ENCODE results near the gene ENOX2. TPM values are rescaled to one million over a fixed set of nuclear protein-coding genes. Genes with fewer than 3 reads are reported as not detected.
"Not testable (repeated sequence)": the region's sequence is repeated elsewhere in the genome, so short reads cannot be mapped to it uniquely, and the experiment has no call there.

Gene ENOX2
- total and polyA plus RNA-seq, 2 donors (not counting 1 experiment from before 2014, with no cell fraction given) = 7.6 to 12.9 TPM

DNA sequence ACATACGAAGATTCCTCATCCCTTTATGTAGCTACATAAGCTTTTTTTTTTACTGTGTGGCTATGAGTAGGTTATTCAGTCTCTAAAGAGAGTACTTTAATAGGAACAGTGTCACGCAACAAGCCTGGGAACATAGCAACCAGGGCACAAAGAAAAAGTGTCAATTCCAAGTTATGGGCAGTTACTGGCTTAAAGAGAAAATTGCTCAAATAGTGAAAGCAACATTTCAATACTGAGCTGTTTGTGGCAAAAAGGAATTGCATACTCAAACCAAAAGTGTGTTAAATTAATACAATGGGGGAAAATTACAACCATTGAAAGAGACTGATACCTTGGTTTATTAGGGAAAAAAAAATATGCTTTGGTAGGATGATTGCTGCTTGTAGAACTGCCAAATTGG lies 41.2 kb upstream of the ENOX2 start:
- Histone ChIP-seq H4K20me1 (ENCODE audit: control insufficient read depth, extremely low read depth, insufficient read depth, low read length) (no peaks in the 10 kb centered on the region), H3K4me1 (ENCODE audit: control insufficient read depth, extremely low read depth, insufficient read depth, low read length) (no peaks in the 10 kb centered on the region), H3K27ac (ENCODE audit: insufficient read depth, low read length) (no peak overlapping the region)

DNA sequence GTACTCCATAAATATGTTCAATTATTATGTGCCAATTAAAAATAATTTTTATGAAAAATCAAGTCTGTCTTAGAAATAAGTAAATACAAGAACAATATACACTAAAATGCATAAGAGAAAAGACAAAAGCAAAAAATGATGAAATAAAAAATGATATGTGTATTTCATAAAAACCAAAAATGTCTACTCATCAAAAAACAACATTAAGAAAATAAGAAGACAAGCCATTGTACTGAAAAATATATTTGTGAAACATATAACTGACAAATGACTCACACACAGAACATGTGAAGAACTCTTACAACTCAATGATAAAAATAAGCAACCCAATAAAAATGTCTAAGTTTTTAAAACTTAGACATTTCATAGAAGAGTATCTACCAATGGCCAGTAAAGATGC lies 34.1 kb upstream of the ENOX2 start:
- no peak overlapping the region for H2AFZ ChIP-seq (ENCODE audit: low read length)
- H3K27ac ChIP-seq (ENCODE audit: insufficient read depth, low read length) = no peak overlapping the region
- no peaks in the 10 kb centered on the region for H3K79me2 ChIP-seq (ENCODE audit: control insufficient read depth, insufficient read depth, low read length)
- no peaks in the 10 kb centered on the region for H3K27me3 ChIP-seq (ENCODE audit: control insufficient read depth, insufficient read depth, low read length)
- no peaks in the 10 kb centered on the region for H3K9me3 ChIP-seq (ENCODE audit: control insufficient read depth, insufficient read depth, low read depth, low read length)
- no peak for DNase-seq (ENCODE audit: low read depth in 2 of 2)
- no peak overlapping the region for H3K4me3 ChIP-seq (replicated peaks in 1 of 4; ENCODE audit: control extremely low read depth in 1 of 4, insufficient read depth in 1 of 4, low read depth in 3 of 4, low read length in 4 of 4)
- TF ChIP-seq EZH2 (IDR thresholded peaks at IDR 0.05; ENCODE audit: low read length, missing control alignments) = no peak
- TF ChIP-seq, protein P1, sequence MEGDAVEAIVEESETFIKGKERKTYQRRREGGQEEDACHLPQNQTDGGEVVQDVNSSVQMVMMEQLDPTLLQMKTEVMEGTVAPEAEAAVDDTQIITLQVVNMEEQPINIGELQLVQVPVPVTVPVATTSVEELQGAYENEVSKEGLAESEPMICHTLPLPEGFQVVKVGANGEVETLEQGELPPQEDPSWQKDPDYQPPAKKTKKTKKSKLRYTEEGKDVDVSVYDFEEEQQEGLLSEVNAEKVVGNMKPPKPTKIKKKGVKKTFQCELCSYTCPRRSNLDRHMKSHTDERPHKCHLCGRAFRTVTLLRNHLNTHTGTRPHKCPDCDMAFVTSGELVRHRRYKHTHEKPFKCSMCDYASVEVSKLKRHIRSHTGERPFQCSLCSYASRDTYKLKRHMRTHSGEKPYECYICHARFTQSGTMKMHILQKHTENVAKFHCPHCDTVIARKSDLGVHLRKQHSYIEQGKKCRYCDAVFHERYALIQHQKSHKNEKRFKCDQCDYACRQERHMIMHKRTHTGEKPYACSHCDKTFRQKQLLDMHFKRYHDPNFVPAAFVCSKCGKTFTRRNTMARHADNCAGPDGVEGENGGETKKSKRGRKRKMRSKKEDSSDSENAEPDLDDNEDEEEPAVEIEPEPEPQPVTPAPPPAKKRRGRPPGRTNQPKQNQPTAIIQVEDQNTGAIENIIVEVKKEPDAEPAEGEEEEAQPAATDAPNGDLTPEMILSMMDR (conservative IDR thresholded peaks at IDR 0.05 in 1 of 2, IDR thresholded peaks at IDR 0.05 in 1 of 2; ENCODE audit: low read depth in 1 of 2, low read length in 2 of 2) = no peak
- H3K4me2 ChIP-seq (ENCODE audit: extremely low read depth, insufficient read depth, low read length) = no peak overlapping the region
- H3K9ac ChIP-seq (ENCODE audit: insufficient read depth, low read length) = no peak overlapping the region
- no peaks in the 10 kb centered on the region for H4K20me1 ChIP-seq (ENCODE audit: control insufficient read depth, extremely low read depth, insufficient read depth, low read length)
- H3K4me1 ChIP-seq (ENCODE audit: control insufficient read depth, extremely low read depth, insufficient read depth, low read length) = no peaks in the 10 kb centered on the region
- H3K36me3 ChIP-seq (ENCODE audit: control insufficient read depth, insufficient read depth, low read length) = no peaks in the 10 kb centered on the region

More for the DNA sequence above, 41.2 kb upstream of the ENOX2 start:
- no peaks in the 10 kb centered on the region for H3K79me2 ChIP-seq (ENCODE audit: control insufficient read depth, insufficient read depth, low read length)
- H3K4me3 ChIP-seq (replicated peaks in 1 of 4; ENCODE audit: control extremely low read depth in 1 of 4, insufficient read depth in 1 of 4, low read depth in 3 of 4, low read length in 4 of 4) = no peak overlapping the region
- no peaks in the 10 kb centered on the region for H3K9me3 ChIP-seq (ENCODE audit: control insufficient read depth, insufficient read depth, low read depth, low read length)
- H3K4me2 ChIP-seq (ENCODE audit: extremely low read depth, insufficient read depth, low read length) = no peak overlapping the region
- no peak for TF ChIP-seq EZH2 (IDR thresholded peaks at IDR 0.05; ENCODE audit: low read length, missing control alignments)
- TF ChIP-seq, protein P1 (conservative IDR thresholded peaks at IDR 0.05 in 1 of 2, IDR thresholded peaks at IDR 0.05 in 1 of 2; ENCODE audit: low read depth in 1 of 2, low read length in 2 of 2) = no peak
- no peaks in the 10 kb centered on the region for H3K27me3 ChIP-seq (ENCODE audit: control insufficient read depth, insufficient read depth, low read length)
- no peaks in the 10 kb centered on the region for H3K36me3 ChIP-seq (ENCODE audit: control insufficient read depth, insufficient read depth, low read length)
- no peak for DNase-seq (ENCODE audit: low read depth in 2 of 2)
- no peak overlapping the region for H3K9ac ChIP-seq (ENCODE audit: insufficient read depth, low read length)
- H2AFZ ChIP-seq (ENCODE audit: low read length) = no peak overlapping the region

DNA sequence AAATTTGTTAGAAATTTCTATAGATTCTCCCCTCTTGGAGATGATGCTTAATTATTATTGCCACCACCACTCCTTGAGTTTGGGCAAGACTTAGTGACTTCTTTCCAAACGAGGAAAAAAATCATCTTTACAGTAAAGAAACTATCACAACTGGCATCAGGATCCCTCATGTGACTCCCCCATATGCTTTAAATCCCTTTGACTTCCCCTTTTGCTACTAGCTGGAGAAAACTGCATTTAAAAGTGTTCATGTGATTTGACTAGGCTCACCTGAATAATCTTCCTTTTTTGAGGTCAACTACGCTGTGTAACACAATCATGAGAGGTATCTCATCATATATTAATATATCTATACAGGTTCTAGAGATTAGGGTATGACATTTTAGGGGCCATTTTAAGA lies 30.3 kb upstream of the ENOX2 start:
- H3K4me1 ChIP-seq (ENCODE audit: control insufficient read depth, extremely low read depth, insufficient read depth, low read length) = no peaks in the 10 kb centered on the region
- H3K79me2 ChIP-seq (ENCODE audit: control insufficient read depth, insufficient read depth, low read length) = no peaks in the 10 kb centered on the region
- no peaks in the 10 kb centered on the region for H4K20me1 ChIP-seq (ENCODE audit: control insufficient read depth, extremely low read depth, insufficient read depth, low read length)

DNA sequence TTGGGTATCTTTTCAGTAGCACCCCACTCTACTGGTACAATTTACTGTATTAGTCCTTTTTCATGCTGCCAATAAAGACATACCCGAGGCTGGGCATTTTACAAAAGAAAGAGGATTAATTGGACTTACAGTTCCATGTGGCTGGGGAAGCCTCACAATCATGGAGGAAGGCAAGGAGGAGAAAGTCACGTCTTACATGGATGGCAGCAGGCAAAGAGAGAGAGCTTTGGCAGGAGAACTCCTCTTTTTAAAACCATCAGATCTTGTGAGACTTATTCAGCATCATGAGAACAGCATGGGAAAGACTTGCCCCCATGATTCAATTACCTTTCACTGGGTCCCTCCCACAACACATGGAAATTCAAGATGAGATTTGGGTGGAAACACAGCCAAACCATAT lies 17.4 kb upstream of the ENOX2 start:
- not testable (repeated sequence) for H3K79me2 ChIP-seq (ENCODE audit: control insufficient read depth, insufficient read depth, low read length); H3K9ac ChIP-seq (ENCODE audit: insufficient read depth, low read length); H3K27me3 ChIP-seq (ENCODE audit: control insufficient read depth, insufficient read depth, low read length); H3K36me3 ChIP-seq (ENCODE audit: control insufficient read depth, insufficient read depth, low read length); H3K4me3 ChIP-seq (replicated peaks in 1 of 4; ENCODE audit: control extremely low read depth in 1 of 4, insufficient read depth in 1 of 4, low read depth in 3 of 4, low read length in 4 of 4); H3K27ac ChIP-seq (ENCODE audit: insufficient read depth, low read length); H3K4me2 ChIP-seq (ENCODE audit: extremely low read depth, insufficient read depth, low read length); DNase-seq (ENCODE audit: low read depth in 2 of 2); H3K9me3 ChIP-seq (ENCODE audit: control insufficient read depth, insufficient read depth, low read depth, low read length); H3K4me1 ChIP-seq (ENCODE audit: control insufficient read depth, extremely low read depth, insufficient read depth, low read length); H4K20me1 ChIP-seq (ENCODE audit: control insufficient read depth, extremely low read depth, insufficient read depth, low read length); H2AFZ ChIP-seq (ENCODE audit: low read length)

More for the DNA sequence above, 30.3 kb upstream of the ENOX2 start:
- DNase-seq (ENCODE audit: low read depth in 2 of 2) = no peak
- Histone ChIP-seq H2AFZ (ENCODE audit: low read length) (no peak overlapping the region), H3K9me3 (ENCODE audit: control insufficient read depth, insufficient read depth, low read depth, low read length) (no peaks in the 10 kb centered on the region), H3K27me3 (ENCODE audit: control insufficient read depth, insufficient read depth, low read length) (no peaks in the 10 kb centered on the region), H3K36me3 (ENCODE audit: control insufficient read depth, insufficient read depth, low read length) (no peaks in the 10 kb centered on the region), H3K27ac (ENCODE audit: insufficient read depth, low read length) (no peak overlapping the region), H3K4me2 (ENCODE audit: extremely low read depth, insufficient read depth, low read length) (no peak overlapping the region), H3K4me3 (replicated peaks in 1 of 4; ENCODE audit: control extremely low read depth in 1 of 4, insufficient read depth in 1 of 4, low read depth in 3 of 4, low read length in 4 of 4) (no peak overlapping the region), H3K9ac (ENCODE audit: insufficient read depth, low read length) (no peak overlapping the region)
- TF ChIP-seq, protein P1 (conservative IDR thresholded peaks at IDR 0.05 in 1 of 2, IDR thresholded peaks at IDR 0.05 in 1 of 2; ENCODE audit: low read depth in 1 of 2, low read length in 2 of 2) = no peak
- no peak for TF ChIP-seq EZH2 (IDR thresholded peaks at IDR 0.05; ENCODE audit: low read length, missing control alignments)

DNA sequence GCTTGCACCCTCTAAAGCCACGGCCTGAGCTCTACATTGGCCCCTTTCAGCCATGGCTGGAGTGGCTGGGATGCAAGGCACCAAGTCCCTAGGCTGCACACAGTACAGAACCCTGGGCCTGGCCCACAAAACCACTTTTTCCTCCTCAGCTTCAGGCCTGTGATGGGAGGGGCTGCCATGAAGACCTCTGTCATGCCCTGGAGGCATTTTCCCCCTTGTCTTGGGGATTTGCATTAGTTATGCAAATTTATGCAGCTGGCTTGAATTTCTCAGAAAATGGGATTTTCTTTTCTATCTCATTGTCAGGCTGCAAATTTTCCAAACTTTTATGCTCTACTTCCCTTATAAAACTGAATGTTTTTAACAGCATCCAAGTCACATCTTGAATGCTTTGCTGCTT lies 16.7 kb upstream of the ENOX2 start:
- H3K4me3 ChIP-seq (replicated peaks in 1 of 4; ENCODE audit: control extremely low read depth in 1 of 4, insufficient read depth in 1 of 4, low read depth in 3 of 4, low read length in 4 of 4); H3K79me2 ChIP-seq (ENCODE audit: control insufficient read depth, insufficient read depth, low read length); H3K4me2 ChIP-seq (ENCODE audit: extremely low read depth, insufficient read depth, low read length); H3K4me1 ChIP-seq (ENCODE audit: control insufficient read depth, extremely low read depth, insufficient read depth, low read length); H3K9ac ChIP-seq (ENCODE audit: insufficient read depth, low read length); H2AFZ ChIP-seq (ENCODE audit: low read length); H4K20me1 ChIP-seq (ENCODE audit: control insufficient read depth, extremely low read depth, insufficient read depth, low read length); H3K9me3 ChIP-seq (ENCODE audit: control insufficient read depth, insufficient read depth, low read depth, low read length); H3K27ac ChIP-seq (ENCODE audit: insufficient read depth, low read length); H3K36me3 ChIP-seq (ENCODE audit: control insufficient read depth, insufficient read depth, low read length); DNase-seq (ENCODE audit: low read depth in 2 of 2); H3K27me3 ChIP-seq (ENCODE audit: control insufficient read depth, insufficient read depth, low read length): not testable (repeated sequence)

All from fibroblast of lung (primary cell).